ENCODE results near the gene CC2D1A.
"Not testable (repeated sequence)": the region's sequence is repeated elsewhere in the genome, so short reads cannot be mapped to it uniquely, and the experiment has no call there.

CC2D1A gene

DNA sequence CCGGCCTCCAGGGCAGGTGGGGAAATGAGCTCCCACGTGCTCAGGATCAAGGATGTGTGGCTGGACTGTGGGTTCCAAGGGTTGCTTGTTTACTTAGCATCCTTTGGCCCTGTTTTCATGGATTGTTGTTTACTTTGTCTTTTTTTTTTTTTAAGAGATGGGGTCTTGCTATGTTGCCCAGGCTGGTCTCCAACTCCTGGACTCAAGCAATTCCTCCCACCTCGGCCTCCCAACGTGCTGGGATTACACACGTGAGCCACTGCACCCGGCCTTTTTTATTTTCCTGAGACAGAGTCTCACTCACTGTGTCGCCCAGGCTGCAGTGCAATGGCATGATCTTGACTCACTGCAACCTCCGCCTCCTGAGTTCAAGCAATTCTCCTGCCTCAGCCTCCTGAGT, 61.2 kb downstream of the CC2D1A start:
- intact Hi-C loops (cut with DNase I); DNase-seq: not testable (repeated sequence)

DNA sequence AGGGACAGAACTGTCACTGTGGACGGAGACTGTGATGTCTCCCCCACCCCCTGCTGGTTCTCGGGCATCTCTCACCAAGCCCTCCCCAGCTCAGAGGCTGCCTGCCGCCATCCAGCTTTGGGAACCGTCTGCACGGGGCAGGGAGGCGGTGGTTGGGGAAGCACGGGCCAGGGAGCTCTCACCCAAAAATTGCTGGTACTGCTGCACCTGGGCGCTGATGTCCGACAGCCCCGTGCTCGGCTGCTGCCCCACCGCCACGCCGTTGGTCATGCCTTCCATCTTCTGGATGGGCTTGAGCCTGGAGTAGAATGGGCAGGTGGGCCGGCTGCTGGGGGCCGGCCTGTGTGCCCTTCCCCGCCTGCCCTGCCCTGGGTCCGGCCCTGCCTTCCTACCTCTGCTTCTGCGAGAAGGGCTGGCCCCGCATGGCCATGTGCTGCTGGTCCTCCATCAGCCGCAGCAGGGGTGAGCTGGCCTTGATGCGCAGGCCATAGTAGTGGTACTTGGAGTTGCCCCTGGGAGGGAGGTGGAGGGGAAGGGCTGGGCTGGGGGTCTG, 62.5 kb downstream of the CC2D1A start:
- no peak for DNase-seq
- intact Hi-C loops (cut with DNase I) = no loop called here

DNA sequence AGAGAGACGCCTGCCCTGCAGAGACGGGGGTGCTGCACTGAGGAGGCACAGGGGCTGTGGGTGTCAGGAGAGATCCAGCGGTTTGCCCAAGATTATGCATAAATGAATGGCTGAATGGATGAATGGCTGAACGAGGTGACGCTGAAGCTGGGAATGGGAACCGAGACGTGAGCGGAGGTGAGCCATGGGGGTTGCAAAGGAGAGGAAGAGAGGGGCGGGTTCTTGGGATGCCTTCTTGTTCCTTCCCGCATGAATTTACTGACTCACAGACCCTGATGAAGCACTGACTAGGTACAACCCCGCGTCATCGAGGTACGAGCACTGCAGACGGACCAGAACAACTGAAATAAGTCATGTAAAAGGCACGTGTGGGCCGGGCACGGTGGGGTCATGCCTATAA, 63.0 kb downstream of the CC2D1A start:
- DNase-seq = peak in 32 of 42 donors; percentile 18 to 84 (median 50)
- intact Hi-C loops (cut with DNase I) = no loop called here

DNA sequence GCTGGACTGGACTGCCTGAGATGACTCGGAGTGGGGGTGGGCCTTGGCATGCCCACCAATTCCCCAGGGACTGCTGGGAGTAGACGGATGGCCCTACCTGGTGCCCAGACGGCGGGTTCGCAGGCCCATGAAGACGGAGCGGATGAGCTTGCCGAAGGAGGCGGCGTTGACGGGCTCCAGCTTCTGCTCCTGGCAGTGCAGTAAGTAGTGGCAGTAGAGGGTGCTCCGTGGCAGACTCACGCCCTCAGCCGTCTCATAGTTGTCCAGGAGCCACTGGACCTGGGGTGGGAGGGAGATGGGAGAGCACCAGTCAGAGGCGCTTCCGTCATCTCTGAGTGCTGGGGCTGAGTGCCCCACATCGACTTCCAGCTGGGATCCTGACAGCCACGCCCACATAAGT, 63.9 kb downstream of the CC2D1A start:
- no peak for DNase-seq
- intact Hi-C loops (cut with DNase I) = no loop called here

DNA sequence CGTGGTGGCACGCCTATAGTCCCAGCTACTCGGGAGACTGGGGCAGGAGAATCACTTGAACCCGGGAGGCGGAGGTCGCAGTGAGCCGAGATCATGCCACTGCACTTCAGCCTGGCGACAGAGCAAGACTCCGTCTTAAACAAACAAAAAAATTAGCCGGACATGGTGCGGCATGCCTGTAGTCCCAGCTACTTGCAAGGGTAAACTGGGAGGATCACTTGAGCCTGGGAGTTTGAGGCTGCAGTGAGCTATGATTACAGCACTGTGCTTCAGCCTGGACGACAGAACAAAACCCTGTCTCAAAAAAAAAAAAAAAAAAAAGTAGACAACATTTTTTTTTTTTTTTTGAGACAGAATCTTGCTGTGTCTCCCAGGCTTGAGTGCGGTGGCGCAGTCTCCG, 65.9 kb downstream of the CC2D1A start:
- intact Hi-C loops (cut with DNase I); DNase-seq: not testable (repeated sequence)

DNA sequence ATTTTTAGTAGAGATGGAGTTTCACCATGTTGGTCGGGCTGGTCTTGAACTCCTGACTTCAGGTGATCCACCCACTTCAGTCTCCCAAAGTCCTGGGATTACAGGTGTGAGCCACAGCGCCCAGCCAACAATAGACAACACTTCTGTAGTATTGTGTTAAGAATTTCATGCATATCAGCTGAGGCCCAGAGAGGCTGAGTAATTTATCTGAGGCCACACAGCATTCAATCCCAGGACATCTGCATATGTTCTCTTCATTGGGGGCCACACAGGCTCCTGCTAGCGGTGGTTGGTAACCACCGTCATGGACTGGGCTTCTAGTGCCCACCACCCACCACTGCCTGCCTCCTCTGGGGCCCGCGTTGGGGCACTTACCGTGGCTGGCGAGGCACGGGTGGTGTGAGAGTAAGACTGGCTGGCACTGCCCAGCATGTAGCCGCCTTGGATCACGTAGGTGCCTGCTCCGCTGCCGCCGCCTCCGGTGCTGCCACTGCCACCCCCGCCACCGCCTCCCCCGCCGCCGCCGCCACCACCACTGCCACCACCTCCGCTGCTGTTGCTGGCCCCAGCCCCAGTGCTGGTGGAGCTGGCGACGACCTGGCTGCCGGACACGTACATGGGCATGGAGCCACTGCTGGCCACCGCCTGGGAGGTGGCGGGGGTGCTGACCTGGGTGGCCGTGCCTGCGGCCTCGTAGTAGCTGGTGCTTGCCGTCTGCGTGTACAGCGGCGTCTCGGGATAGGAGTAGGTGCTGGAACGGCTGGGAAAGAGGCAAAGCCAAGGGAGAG, 66.6 kb downstream of the CC2D1A start:
- intact Hi-C loops (cut with DNase I) = no loop called here
- no peak for DNase-seq

DNA sequence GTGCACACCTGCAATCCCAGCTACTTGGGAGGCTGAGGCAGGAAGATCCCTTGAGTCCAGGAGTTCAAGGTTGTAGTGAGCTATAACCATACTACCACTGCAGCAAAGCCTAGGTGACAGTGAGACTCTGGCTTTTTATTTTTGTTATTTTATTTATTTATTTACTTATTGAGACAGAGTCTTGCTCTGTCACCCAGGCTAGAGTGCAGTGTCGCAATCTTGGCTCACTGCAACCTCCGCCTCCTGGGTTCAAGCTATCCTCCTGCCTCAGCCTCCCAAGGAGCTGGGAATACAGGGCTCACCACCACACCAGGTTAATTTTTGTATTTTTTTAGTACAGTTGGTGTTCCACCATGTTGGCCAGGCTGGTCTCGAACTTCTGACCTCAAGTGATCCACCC, 67.5 kb downstream of the CC2D1A start:
- intact Hi-C loops (cut with DNase I); DNase-seq: not testable (repeated sequence)

DNA sequence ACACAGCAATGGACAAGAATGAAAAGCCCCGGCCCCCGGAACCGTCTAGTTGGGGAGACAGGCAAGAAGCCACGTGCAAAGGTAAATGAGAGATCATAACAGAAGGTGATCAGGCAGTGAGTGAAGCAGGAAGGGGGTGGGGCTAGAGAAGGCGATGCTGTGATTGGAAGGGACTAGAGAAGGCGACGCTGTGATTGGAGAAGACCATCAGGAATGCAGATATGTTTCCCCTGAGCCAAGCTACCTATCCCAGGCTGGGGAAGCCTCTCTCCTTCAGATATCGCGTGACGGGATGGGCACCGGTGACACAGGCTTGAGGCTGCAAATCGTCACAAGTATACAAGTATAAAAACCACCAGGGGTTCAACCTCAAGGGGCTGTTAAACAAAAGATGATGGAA, 68.1 kb downstream of the CC2D1A start:
- intact Hi-C loops (cut with DNase I) = no loop called here
- DNase-seq = no peak

DNA sequence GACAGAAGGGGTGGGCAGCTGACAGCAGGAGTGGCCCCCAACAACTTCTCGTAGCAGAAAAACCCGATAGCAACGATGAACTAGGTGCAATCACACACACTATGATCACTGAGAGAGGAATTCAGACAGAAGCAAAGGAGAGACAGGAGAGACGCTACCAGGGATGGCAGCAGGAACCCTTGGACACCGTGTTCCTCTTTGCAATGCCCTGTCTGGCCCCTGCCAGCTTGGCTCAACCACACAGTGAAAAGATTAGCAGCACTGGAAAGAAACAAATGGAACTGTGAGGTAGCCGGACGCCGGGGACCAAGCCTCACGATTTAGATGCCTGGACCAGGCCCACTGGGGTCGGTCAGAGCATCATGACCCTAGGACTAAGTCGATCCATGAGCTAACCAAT, 69.9 kb downstream of the CC2D1A start:
- no peak for DNase-seq
- intact Hi-C loops (cut with DNase I) = no loop called here

DNA sequence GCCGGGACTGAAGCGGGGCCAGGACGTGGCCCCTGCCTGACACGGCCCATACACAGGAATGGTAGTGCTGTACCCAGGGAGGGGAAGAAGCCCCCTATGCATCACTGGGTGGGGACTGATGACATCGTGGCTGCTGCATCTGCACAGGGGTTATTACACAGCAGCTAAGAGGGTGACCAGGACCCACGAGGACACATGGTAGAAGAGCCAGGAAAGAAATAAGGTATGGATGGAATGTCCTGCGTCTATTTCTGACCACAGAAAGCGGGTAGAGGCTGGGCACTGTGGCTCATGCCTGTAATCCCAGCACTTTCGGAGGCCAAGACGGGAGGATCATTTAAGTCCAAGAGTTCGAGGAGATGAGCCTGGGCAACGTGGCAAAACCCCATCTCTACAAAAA, 70.4 kb downstream of the CC2D1A start:
- no peak for DNase-seq
- intact Hi-C loops (cut with DNase I) = no loop called here

DNA sequence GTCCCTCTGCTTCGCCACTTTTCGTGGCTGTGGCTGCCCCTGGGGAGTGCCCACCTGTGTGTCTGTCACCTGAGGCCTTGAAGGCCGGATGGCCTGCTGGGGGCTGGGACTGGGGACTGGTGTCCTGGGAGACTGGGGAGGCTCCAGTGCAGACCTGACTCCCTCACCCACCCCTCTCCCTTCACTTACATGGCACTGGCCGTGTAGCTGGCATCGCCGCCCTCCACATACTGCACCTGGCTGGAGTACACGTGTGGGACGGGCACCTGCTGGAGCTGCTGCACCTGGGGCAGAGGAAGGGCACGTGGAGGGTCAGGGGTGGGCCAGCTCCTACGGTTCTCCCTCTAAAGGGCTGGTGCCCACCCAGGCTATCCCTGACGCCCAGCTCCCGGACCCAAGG, 71.8 kb downstream of the CC2D1A start:
- DNase-seq = no peak
- intact Hi-C loops (cut with DNase I) = no loop called here

DNA sequence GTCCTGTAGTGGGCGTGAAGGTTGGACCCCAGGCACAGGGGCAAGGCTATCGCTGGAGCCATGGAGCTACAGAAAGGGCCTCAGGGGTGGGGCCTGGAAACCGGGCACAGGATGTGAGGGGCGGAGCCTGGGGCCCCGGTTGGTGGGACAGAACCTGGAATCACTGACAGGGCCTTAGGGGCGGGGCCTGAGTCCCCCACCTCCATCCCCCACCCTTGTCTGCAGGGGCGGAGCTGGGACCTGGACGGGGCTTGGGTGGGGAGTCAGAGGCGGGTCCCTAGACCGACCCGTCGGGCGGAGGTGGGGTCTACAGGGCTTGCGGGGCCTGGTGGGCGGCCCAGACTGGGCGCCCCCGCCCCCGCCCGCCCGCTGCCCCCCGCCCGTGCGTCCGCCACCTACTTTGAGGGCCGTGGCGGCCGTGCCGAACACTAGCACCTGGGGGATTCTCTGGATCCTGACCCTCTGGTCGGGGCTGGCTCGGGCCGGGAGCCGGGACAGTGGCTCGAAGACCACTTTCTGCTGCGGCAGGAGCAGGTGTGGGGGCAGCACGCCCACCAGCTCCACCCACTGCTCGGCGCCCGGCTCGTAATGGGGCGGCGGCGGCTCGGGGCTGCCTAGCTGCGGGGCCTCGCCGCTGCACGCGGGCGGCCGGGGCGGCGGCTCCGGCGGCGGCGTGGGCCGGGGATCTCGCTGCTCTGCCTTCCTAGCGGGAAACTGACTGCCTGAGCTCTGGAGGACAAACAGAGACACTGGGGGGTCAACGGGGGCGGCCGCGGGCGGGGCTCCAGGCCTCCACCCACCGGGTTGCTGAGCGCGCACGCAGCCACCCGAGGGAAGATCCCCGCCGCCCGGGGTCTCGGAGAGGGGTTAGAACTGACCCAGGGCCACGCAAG, 72.6 kb downstream of the CC2D1A start:
- intact Hi-C loops (cut with DNase I) = no loop called here
- DNase-seq = peak; percentile 19 to 75 (median 57)

DNA sequence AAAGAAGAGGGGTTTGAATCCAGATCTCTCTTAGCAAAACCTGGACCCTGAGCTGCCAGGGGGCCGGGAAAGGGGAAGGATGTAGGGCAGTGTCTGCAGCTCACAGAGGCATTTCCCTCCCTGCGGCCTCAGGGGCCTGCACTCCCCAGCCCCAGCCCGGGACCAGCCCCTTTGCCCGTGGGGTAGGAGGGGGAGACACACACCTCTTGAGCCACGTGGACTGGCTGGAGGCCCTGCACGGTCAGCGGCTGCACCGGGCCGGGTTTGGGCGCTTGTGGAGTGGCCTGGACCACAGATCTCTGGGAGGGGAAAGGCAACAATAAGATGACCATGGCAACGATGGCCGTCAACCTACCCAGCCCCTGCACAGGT, 73.2 kb downstream of the CC2D1A start:
- DNase-seq = peak in 1 of 42 donors; percentile 17
- intact Hi-C loops (cut with DNase I) = no loop called here

DNA sequence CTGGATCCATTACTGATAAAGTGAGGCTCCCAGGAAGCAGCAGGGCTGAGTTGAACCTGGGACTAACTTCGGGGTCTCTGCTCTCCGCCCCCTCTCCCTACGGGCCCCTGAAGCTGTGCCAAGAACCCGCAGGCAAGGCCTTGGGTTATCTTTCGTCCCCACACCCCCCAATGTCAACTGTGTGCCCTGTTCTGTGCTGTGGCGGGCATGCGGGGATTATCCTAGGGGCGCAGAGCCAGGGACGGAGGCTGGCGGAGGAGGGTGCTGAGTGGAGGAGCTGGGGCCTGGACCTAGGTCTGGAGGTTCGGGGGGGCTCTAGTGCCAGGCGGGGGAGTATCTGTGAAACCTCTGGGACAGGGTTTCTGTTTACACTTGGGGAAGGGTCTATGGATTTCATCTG, 73.7 kb downstream of the CC2D1A start:
- intact Hi-C loops (cut with DNase I) = no loop called here
- DNase-seq = no peak

DNA sequence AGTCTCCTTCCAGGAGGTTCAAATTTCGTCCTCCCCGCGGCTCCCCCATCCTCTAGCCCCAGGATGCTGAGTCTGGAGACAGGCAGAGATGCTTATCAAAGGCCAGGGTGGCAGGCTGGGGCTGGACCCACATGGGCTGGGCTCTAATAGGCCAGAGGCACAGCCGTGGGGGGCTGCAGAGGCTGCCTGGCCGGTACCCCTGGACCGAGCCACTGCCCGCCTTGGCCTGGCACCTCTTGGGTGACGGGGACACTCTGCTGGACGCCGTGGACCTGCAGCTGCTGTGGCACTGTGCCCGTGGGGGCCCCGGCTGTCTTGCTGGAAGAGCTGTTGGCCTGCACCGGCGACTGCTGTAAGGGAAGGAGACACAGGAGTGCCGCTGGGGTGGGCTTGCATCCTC, 74.3 kb downstream of the CC2D1A start:
- intact Hi-C loops (cut with DNase I) = no loop called here
- DNase-seq = no peak
